Activated CD4-positive, alpha-beta T cell treated with anti-CD3 and anti-CD28 coated beads, Interleukin-2, amount 50 U/mL, for 16 hours (primary cell): ENCODE results near the gene ATP6AP1.

Experiments
- DNase-seq: peaks from one replicate; pipeline ENCODE4 v3.0.0-alpha.2; 2020

Gene ATP6AP1

DNA sequence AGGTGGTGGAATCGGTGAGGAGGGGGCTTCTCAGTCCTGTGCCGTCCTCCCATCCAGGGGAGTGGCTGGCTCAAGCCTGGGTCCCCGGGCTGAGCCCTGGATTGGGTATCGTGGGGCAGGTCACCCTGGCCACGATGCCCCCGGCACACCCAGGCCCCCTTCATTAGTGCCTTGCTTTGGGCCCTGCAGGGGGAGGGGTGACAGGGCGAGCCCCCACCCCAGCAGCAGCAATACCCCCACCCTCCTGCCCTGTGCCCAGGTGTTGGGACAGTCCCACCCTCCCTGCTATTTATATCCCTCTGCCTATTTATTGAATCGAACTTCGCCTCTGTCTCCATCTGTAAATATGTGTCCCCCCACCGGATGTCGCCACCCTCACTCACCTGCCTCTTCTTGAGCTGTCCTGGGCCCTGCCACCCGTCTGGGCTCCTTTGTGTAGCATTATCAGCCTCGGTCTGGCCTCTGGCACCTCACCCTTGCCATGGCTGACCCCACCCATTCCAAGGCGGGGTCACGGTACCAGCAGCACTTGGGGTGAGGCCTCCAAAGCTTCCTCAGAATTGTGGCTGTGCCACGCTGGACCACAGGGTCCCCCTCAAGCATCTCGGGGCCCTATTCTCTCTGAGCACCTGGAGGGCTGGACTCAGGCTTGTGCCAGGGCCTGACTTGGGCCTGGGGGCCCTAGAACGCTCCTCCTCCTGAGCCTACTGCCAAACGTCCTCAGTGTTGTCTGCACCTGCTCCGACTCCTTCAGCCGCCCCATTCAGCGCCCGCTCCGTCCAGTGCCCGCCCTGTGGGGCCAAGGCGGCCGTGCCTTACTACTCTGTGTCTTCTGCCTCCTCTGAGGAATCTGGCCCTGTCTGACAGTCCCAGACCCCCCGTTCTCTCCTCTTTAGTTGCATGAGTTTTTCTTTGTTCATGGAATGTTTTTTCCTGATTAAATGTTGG is 44.5 kb downstream of the ATP6AP1 start:
- DNase-seq, result no peak

GRCh38 chrX:154473683-154474082 is 45.2 kb downstream of the ATP6AP1 start:
- DNase-seq, result no peak

DNA sequence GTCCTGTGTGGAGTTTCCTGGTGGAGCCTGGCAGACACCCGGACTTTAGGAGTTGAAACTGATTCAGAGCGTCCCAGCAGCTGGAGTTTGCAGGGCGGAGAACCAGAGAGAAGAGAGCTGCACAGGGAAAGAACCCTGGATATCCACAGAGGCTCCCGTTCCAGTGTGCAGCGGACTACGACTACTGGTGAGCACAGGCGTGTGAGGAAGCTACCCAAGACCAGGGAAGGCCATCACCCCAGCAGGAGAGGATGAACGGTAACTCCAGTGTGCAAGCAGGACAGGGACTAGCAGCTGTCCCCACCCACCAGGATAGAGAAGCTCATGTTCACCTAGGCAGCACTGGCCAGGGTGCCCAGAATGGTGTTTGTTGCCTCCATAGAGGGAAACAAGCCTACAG is 48.3 kb downstream of the ATP6AP1 start:
- no peak for DNase-seq

GRCh38 chrX:154477891-154478477 is 49.5 kb downstream of the ATP6AP1 start:
- DNase-seq, result no peak

DNA sequence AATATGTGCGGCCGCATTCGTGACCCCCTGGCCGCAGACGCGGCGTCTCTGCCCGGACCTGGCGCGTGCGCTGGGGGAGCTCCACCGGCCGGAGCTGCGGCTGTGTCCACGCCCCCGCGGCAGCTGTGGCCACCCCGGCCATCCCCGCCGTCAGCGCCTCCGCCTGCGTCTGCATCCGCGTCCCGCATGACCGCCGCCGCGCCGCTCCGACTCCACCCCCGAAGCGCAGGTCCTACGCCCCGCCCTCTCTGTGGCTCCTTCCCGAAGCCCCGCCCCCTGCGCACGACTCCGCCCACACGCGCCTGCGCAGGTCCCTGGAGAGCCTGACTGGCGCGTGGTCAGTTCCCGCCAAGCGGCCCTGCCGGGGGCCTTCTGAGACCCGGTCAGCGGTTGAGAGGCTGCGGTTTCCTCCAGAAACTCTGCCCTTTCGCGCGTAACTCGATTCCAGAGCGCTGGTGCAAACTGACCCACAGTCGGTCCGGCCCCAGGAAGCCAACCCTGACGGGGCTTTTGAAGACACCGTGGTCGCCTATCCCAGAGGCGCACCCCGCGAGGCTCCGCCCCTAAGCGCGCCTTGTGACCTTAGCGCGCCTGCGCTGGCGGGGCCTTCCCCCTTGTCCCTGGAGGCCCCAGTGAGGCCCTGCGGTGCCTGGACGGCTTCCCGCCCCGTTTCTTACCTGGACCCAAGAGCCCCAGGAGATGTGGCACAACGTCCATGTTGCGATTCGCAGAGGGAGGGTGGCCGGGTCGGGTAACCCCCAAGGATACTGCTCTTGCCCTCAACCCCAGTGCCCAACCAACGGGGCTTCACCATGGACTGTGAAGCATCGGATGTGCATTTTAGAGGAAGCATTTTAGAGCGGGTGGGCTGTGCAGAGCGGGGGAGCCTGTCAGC is 50.5 kb downstream of the ATP6AP1 start, which contains the start of gene LAGE3:
Gene LAGE3, minus strand, starts transcription at position 554 of the 895 bp plus-strand sequence. Its CDS starts 366 bp downstream, at position 188.
- DNase-seq, result peak; percentile 94

- DNase-seq, result no peak
Measured at GRCh38 chrX:154481195-154481594, 52.7 kb downstream of the ATP6AP1 start.

GRCh38 chrX:154481911-154482601 is 53.6 kb downstream of the ATP6AP1 start:
- no peak for DNase-seq

- no peak for DNase-seq
Measured at GRCh38 chrX:154482786-154483185, 54.3 kb downstream of the ATP6AP1 start.

DNA sequence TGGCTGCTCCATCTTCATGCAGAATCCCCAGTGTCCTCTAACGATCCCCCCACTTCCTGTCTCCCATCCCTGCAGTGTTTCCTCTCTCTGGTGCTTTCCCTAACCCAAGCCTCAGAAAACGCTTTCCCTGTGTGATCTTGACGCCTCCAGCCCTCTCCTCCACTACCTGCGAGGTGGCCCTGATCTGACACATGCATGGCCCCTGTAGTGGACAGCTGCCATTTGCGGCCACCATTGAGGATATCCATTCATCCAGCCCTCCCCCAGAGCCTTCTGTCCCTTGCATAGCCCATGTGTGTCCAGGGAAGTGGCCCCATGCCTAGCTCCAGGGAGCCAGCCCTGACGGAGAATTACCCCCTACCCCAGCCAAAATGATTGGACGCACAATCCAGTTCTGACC is 54.8 kb downstream of the ATP6AP1 start:
- no peak for DNase-seq

GRCh38 chrX:154484255-154485149 is 56.0 kb downstream of the ATP6AP1 start:
- DNase-seq, result peak; percentile 14

DNA sequence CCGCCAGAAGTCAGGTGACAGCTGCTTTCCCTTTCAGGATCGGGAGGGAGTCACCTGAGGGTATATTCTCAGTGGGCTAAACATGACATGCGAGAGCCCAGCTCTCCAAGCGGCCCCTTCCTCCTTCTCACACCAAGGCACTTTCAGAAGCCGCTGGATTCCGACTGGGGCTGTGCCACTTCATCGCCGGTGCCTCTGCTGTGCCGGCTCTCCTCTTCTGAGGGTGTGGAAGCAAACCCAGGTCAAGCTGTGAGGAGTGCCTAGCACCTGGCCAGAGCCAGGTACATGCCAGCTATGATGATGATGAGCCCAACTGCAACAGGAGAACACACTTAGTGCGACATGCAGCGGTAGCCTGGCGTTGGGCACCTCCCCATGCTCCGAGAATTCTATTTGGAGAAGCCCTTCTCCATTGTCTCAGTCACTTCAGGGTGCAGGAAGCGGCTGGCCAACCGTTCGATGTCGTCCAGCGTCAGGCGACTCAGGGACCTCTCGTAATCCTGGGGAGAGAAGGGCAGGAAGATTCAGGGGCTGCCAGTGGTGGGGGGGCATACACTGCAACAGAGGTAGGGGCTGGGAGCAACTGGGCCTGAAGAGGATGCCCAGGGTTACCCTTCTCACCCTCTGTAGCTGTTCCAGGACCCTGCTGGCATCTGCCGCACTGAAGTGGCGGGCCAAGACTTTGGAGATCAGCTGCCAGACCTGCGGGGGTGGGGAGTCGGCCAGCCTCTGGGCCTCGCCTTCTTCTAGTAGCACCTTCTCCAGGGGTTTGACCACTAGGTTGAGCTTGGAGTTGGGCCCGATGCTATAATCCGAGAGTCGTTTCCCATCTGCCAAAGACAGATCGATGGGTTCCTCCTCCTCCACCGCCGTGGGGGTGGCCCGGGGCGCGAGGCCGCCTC is 56.9 kb downstream of the ATP6AP1 start:
- DNase-seq, result no peak

GRCh38 chrX:154486052-154486395 is 57.5 kb downstream of the ATP6AP1 start:
- DNase-seq, result peak; percentile 31
